ENCODE results near the gene TET2. TPM values are rescaled to one million over a fixed set of nuclear protein-coding genes. Genes with fewer than 3 reads are reported as not detected.

The TET2 gene
- total RNA-seq, 1 donor from 2014 or later = 37.4 TPM

GRCh38 chr4:105246712-105247111, 100.0 kb downstream of the TET2 start:
- Mint-ChIP-seq H3K4me3 (ENCODE audit: unreplicated experiment) (no peak overlapping the region), H3K4me1 (ENCODE audit: low read depth, unreplicated experiment) (no peaks in the 10 kb centered on the region), H3K36me3 (ENCODE audit: unreplicated experiment) (no peaks in the 10 kb centered on the region), H3K27me3 (ENCODE audit: unreplicated experiment) (no peaks in the 10 kb centered on the region), H3K9me3 (ENCODE audit: unreplicated experiment) (no peaks in the 10 kb centered on the region), H3K27ac (ENCODE audit: unreplicated experiment) (no peak overlapping the region)
- no peak for DNase-seq
- TF ChIP-seq CTCF (IDR thresholded peaks at IDR 0.05; ENCODE audit: partially characterized antibody, unreplicated experiment) = no peak

- no peaks in the 10 kb centered on the region for H3K9me3 Mint-ChIP-seq (ENCODE audit: unreplicated experiment)
- no peaks in the 10 kb centered on the region for H3K4me1 Mint-ChIP-seq (ENCODE audit: low read depth, unreplicated experiment)
- no peak overlapping the region for H3K27ac Mint-ChIP-seq (ENCODE audit: unreplicated experiment)
- H3K27me3 Mint-ChIP-seq (ENCODE audit: unreplicated experiment) = no peaks in the 10 kb centered on the region
- no peaks in the 10 kb centered on the region for H3K36me3 Mint-ChIP-seq (ENCODE audit: unreplicated experiment)
- DNase-seq = no peak
- H3K4me3 Mint-ChIP-seq (ENCODE audit: unreplicated experiment) = no peak overlapping the region
- no peak for TF ChIP-seq CTCF (IDR thresholded peaks at IDR 0.05; ENCODE audit: partially characterized antibody, unreplicated experiment)
Measured at GRCh38 chr4:105248613-105249012, 101.9 kb downstream of the TET2 start.

GRCh38 chr4:105257817-105258495, 111.3 kb downstream of the TET2 start:
- no peaks in the 10 kb centered on the region for H3K4me1 Mint-ChIP-seq (ENCODE audit: low read depth, unreplicated experiment)
- no peak for TF ChIP-seq CTCF (IDR thresholded peaks at IDR 0.05; ENCODE audit: partially characterized antibody, unreplicated experiment)
- H3K27me3 Mint-ChIP-seq (ENCODE audit: unreplicated experiment) = peaks cover 1% of the 10 kb centered on the region
- DNase-seq = no peak
- no peaks in the 10 kb centered on the region for H3K36me3 Mint-ChIP-seq (ENCODE audit: unreplicated experiment)
- H3K9me3 Mint-ChIP-seq (ENCODE audit: unreplicated experiment) = no peaks in the 10 kb centered on the region
- no peak overlapping the region for H3K27ac Mint-ChIP-seq (ENCODE audit: unreplicated experiment)
- H3K4me3 Mint-ChIP-seq (ENCODE audit: unreplicated experiment) = no peak overlapping the region

GRCh38 chr4:105265689-105266088, 119.0 kb downstream of the TET2 start:
- H3K27ac Mint-ChIP-seq (ENCODE audit: unreplicated experiment) = no peak overlapping the region
- TF ChIP-seq CTCF (IDR thresholded peaks at IDR 0.05; ENCODE audit: partially characterized antibody, unreplicated experiment) = no peak
- no peak overlapping the region for H3K4me3 Mint-ChIP-seq (ENCODE audit: unreplicated experiment)
- no peaks in the 10 kb centered on the region for H3K9me3 Mint-ChIP-seq (ENCODE audit: unreplicated experiment)
- H3K4me1 Mint-ChIP-seq (ENCODE audit: low read depth, unreplicated experiment) = no peaks in the 10 kb centered on the region
- H3K36me3 Mint-ChIP-seq (ENCODE audit: unreplicated experiment) = peaks cover 8% of the 10 kb centered on the region
- DNase-seq = no peak
- no peaks in the 10 kb centered on the region for H3K27me3 Mint-ChIP-seq (ENCODE audit: unreplicated experiment)

GRCh38 chr4:105267280-105267679, 120.6 kb downstream of the TET2 start:
- no peaks in the 10 kb centered on the region for H3K27me3 Mint-ChIP-seq (ENCODE audit: unreplicated experiment)
- H3K9me3 Mint-ChIP-seq (ENCODE audit: unreplicated experiment) = no peaks in the 10 kb centered on the region
- DNase-seq = no peak
- no peak for TF ChIP-seq CTCF (IDR thresholded peaks at IDR 0.05; ENCODE audit: partially characterized antibody, unreplicated experiment)
- H3K4me1 Mint-ChIP-seq (ENCODE audit: low read depth, unreplicated experiment) = no peaks in the 10 kb centered on the region
- no peak overlapping the region for H3K4me3 Mint-ChIP-seq (ENCODE audit: unreplicated experiment)
- H3K36me3 Mint-ChIP-seq (ENCODE audit: unreplicated experiment) = peaks cover 10% of the 10 kb centered on the region
- no peak overlapping the region for H3K27ac Mint-ChIP-seq (ENCODE audit: unreplicated experiment)
